Measurements from ENCODE around the gene NRBF2.
A peak's percentile ranks its signal among the peaks of the same experiment; 100 is the strongest.
"Not testable (repeated sequence)": the region's sequence is repeated elsewhere in the genome, so short reads cannot be mapped to it uniquely, and the experiment has no call there.

NRBF2 gene

DNA sequence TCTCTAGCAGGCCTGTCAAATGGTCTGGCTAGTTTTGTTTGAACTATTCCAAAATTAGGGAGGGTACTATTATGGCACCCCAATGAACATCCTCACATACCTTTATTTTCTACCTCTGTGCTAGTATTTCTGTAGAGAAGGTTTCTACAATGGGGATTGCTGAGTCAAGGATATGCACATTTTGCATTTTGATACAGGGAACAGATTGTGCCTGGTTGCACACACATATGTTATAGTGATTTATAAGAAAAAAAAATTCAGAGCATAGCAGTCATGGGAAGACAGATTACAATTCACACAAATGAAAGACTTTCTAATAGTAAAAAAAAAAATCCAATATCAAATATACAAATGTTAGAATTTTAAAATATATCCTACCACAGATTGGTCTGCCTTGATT is 14.1 kb upstream of the NRBF2 start:
- no peak for FAIRE-seq

GRCh38 chr10:63120554-63120953 is 12.6 kb upstream of the NRBF2 start:
- peak; percentile 65 for FAIRE-seq

GRCh38 chr10:63123727-63124362 is 9.3 kb upstream of the NRBF2 start:
- no peak for FAIRE-seq

DNA sequence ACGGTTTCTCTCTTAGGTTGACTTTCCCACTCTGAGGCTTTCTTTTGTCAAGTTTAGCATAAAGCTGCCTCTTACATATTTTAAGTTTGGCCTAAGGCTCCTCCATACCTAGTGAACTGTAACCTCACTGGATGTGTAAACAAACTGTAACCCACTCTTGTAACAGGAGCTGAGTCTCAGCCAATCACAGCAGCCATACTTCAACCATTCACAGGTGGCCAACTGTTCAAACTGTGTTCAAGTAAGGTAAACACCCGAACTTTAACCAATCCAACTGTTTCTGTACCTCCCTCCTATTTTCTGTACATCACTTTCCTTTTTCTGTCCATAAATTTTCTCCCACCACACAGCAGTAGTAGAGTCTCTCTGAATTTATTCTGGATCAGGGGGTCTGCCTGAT is 7.7 kb upstream of the NRBF2 start:
- no peak for FAIRE-seq

- FAIRE-seq, result no peak
Observed at GRCh38 chr10:63128443-63128842, 4.7 kb upstream of the NRBF2 start.

- no peak for FAIRE-seq
Observed at GRCh38 chr10:63129888-63130287, 3.2 kb upstream of the NRBF2 start.

DNA sequence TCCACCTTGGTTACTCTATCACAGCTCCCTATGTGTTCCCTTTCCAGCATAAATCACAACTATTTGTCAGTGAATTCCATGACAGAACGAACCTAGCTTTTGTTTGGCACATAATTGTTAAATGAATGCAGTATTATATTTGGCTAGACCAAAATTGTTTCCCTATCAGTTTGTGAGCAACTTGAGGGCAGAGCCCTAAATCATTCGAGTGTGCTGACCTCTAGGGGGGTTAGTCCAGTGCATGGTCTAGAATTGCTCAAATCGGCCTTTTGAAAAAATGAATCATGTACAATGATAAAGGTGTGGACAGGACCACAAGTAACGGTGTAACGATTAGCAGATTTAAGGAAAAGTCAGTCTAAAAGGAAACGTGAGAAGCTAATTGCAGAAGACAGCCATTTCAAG is 475 bp upstream of the NRBF2 start:
- FAIRE-seq, result no peak

GRCh38 chr10:63133821-63134557 is 861 bp downstream of the NRBF2 start:
- no peak for FAIRE-seq

DNA sequence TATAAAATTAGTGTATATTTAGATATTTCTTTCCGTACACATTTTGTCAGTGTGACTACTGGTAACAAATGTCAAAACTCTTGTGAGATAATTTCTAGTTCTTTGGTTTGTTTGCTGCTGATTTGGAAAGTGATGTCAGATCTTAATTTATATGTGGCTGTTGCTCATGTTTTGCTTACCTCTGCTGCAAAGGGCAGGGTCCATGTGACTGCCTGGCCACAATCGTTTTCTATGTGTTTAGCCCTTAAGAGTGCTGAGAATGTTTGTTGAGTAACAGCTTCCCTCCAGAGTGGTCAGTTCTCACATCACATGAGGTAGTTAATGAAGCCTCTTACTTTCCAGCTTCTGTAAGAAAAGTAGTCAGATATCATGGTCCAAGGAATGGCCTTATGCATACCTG is 4.2 kb downstream of the NRBF2 start:
- no peak for FAIRE-seq

- no peak for FAIRE-seq
Observed at GRCh38 chr10:63140077-63140476, 6.9 kb downstream of the NRBF2 start.

DNA sequence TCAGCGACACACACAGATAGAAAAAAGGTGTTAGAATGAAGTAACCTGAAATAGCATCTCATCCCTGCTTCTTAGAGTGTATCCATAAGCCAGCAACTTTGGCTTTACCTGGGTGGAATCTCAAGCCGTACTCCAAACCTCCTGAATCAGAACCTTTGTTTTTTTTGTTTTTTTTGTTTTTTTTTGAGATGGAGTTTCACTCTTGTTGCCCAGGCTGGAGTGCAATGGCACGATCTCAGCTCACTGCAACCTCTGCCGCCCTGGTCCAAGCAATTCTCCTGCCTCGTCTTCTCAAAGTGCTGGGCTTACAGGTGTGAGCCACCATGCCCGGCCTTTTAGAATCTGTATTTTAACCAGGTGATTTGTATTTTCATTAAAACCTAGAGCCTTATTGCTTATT is 9.0 kb downstream of the NRBF2 start:
- FAIRE-seq, result no peak

GRCh38 chr10:63143987-63144386 is 10.9 kb downstream of the NRBF2 start:
- FAIRE-seq, result no peak

DNA sequence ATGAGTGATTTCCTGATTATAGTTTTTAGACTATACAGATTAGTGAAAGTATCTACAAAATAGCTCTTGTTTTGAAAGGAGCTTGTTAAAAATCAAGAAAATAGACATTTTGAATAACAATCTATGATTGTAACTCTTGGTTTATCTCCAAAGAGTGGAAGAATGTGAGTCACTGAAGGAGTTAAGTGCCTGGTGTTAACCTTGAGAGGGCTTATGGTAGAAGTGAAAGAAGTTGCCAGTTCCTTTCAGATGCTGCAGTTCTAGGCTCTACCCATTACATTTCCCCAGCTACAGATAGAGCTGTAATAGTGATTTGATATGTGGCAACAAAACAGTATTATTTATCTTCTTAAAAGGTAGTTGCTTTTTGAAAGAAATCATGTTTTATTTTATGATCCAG is 12.7 kb downstream of the NRBF2 start:
- FAIRE-seq, result no peak

- FAIRE-seq, result no peak
Observed at GRCh38 chr10:63146503-63146902, 13.4 kb downstream of the NRBF2 start.

- FAIRE-seq, result no peak
Observed at GRCh38 chr10:63150745-63151144, 17.6 kb downstream of the NRBF2 start.

GRCh38 chr10:63153868-63154545 is 20.9 kb downstream of the NRBF2 start:
- not testable (repeated sequence) for FAIRE-seq

DNA sequence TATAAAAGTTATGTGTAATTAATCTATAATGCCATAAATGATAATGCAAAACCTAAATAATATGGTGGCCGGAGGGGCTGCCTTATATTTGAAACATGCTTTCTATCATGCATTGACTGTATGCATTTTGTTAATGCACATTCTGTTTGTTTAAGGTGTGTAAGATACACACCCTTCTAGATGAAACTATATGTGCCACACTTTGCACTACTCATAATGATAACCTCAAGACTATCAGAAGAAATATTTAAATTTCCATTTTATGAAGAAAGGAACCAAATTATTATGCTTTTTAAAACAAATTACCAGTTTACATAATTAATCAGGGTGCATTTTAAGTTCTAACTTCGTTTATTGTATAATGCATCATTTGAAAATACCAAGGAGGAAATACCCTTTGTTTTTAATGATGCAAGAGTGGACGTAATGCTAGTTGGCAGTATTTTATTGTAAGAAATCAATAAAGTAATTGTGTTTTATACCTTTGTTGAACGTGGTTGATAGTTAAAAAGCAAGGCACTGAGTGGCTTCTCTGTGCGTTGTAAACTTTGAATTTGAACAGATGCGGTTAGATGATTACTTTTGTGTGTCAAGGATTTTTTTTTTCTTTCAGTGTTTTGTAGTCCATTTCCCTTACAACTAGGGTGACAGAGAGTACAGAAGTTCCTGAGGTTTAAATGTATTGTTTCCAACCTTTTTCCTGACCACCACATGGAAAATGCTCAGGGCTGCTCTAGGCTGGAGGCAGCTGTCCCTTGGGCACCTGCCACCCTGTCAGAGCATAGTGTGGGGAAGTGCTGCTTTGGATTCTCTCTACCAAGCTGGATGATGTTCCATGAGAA is 21.6 kb downstream of the NRBF2 start:
- FAIRE-seq, result no peak

DNA sequence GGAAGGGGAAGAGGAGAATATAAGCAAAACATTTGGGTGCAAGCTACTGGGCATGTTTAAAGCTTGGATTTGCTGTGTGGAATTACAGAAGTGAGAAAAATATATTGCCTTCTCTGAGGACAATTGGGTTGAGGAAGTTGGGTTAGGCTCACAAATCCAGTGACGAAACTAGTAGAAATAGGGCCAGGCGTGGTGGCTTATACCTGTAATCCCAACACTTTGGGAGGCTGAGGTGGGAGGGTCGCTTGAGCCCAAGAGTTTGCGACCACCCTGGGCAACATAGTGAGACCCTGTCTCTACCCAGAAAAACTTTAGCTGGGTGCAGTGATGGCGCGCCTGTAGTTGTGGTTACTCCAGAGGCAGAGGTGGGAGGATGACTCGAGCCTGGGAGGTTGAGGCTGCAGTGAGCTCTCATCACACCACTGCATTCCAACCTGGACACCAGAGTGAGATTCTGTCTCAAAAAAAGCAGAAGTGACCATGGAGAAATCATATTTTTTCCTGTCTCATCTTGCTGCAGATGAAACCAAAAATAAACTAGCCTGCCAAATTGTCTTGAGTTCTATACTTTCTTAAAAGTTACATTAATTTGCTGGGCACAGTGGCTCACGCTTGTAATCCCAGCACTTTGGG is 22.4 kb downstream of the NRBF2 start:
- no peak for FAIRE-seq

GRCh38 chr10:63156236-63156635 is 23.1 kb downstream of the NRBF2 start:
- peak; percentile 92 for FAIRE-seq

DNA sequence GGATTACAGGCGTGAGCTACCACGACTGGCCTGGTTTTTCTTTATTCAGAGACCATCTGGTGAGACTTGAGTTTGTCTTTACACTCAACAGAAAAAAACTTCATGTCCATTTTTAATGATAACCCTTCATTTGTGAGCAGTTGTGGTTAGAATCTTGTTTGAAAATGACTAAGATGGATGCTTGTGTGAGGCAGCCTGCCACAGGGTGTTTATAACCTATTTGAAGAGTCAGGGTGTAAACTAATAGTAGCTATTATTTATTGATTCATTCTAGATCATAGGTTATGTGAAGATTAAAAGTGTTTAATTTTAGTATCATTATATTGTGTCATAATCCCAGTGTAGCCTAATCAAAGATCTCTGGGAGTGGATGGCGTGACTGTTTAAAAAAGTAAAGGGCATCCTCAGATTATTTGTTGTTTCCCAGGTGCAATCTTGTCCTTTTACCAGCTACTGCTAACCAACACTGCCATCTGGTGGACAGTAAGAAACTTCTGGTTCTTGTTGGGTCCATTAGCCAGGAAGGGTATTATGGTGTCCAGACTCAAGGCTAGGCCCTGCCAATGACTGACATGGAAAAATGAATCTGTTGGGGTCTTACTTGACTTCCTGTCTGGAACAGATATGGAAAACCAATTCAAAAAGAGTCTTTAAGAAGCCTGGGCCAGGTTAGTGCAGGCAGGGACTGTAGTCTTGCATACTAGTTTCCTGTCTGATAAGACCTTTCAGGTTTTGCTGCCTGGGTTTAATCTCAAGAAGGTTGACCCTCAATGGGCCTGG is 24.9 kb downstream of the NRBF2 start:
- peak; percentile 55 for FAIRE-seq

DNA sequence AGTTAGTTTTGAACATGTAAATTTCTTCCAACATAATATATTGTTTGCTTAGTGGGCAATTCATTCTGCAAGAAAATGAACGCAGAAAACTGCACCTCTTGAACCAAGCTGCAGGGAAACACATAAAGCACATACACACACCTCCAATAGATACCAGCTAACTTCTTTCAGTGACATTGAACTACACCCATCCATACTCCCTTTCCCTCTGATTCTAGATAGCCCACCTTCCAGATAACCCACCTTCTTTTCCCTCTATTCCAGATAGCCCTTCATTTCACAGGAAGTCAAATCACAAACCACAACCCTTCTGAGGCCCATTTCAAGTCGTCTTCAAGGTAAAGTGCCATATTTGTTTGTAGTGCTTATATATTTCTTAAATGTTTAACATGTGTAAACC is 28.5 kb downstream of the NRBF2 start:
- no peak for FAIRE-seq

DNA sequence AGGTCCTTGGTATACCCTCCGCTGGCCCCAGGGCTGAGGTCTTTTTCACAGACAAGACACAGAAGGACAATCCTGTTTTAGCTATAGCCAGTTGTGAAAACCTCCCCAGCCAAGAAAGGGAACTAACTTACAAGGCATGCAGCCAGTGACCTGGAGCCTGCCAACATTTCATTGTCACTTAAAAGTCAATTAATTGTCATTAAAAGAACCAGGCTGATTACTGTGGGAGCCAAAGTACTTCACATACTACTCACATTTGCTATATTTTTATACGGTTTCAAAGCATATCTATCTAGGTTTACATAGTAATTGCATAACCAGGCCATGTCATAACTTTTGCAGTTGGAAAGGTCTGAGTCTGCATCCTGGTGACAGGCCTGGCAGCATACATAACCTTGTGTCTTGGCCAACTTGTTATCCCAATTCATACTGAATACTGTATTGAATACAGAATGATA is 31.1 kb downstream of the NRBF2 start:
- FAIRE-seq, result no peak
